HG03378 (cell line): ENCODE results near the gene ZC3H12C.
A peak's percentile ranks its signal among the peaks of the same experiment; 100 is the strongest.
"Not testable (repeated sequence)": the region's sequence is repeated elsewhere in the genome, so short reads cannot be mapped to it uniquely, and the experiment has no call there.

Experiments
- ATAC-seq: cut with Tn5 transposase; IDR thresholded peaks from one replicate; pipeline ENCODE4 v1.9.1; 2021; ENCODE audit warnings: mild to moderate bottlenecking, moderate library complexity; ENCODE audit not compliant: unreplicated experiment

Gene ZC3H12C

GRCh38 chr11:110176366-110177085 lies 83.3 kb downstream of the ZC3H12C start:
- ATAC-seq, result no peak

GRCh38 chr11:110177086-110177456 lies 83.9 kb downstream of the ZC3H12C start:
- no peak for ATAC-seq

- no peak for ATAC-seq
These were observed 85.9 kb downstream of the ZC3H12C start for GRCh38 chr11:110179064-110179463.

- ATAC-seq, result no peak
These were observed 89.7 kb downstream of the ZC3H12C start for GRCh38 chr11:110182886-110183285.

- ATAC-seq, result no peak
These were observed 91.3 kb downstream of the ZC3H12C start for GRCh38 chr11:110184456-110184855.

GRCh38 chr11:110185121-110185591 lies 92.0 kb downstream of the ZC3H12C start:
- no peak for ATAC-seq

- ATAC-seq, result no peak
These were observed 92.4 kb downstream of the ZC3H12C start for GRCh38 chr11:110185599-110185998.

- no peak for ATAC-seq
These were observed 93.3 kb downstream of the ZC3H12C start for GRCh38 chr11:110186456-110186855.

GRCh38 chr11:110186867-110187266 lies 93.7 kb downstream of the ZC3H12C start:
- no peak for ATAC-seq

- ATAC-seq, result no peak
These were observed 94.5 kb downstream of the ZC3H12C start for GRCh38 chr11:110187731-110188130.

GRCh38 chr11:110190885-110191284 lies 97.7 kb downstream of the ZC3H12C start:
- no peak for ATAC-seq

GRCh38 chr11:110192604-110193282 lies 99.6 kb downstream of the ZC3H12C start:
- ATAC-seq, result peak; percentile 79

GRCh38 chr11:110194211-110194766 lies 101.1 kb downstream of the ZC3H12C start:
- ATAC-seq, result not testable (repeated sequence)

- no peak for ATAC-seq
These were observed 103.1 kb downstream of the ZC3H12C start for GRCh38 chr11:110196241-110196754.

GRCh38 chr11:110196884-110197420 lies 103.8 kb downstream of the ZC3H12C start:
- ATAC-seq, result no peak

GRCh38 chr11:110198031-110198729 lies 105.0 kb downstream of the ZC3H12C start:
- no peak for ATAC-seq

- ATAC-seq, result no peak
These were observed 106.2 kb downstream of the ZC3H12C start for GRCh38 chr11:110199184-110199981.

GRCh38 chr11:110200241-110200640 lies 107.0 kb downstream of the ZC3H12C start:
- ATAC-seq, result no peak

GRCh38 chr11:110200836-110201235 lies 107.6 kb downstream of the ZC3H12C start:
- ATAC-seq, result no peak

GRCh38 chr11:110207123-110207522 lies 113.9 kb downstream of the ZC3H12C start:
- no peak for ATAC-seq
